DOHH2 (cell line): Measurements from ENCODE around the gene MSL3.

Experiments used
- H3F3A ChIP-seq: fragments of 200-600 bp; sonication (generic), shearing (Covaris generic); 2 replicates; pipeline ENCODE4 v1.6.0; 2016; ENCODE audit warnings: antibody characterized with exemption, mild to moderate bottlenecking; ENCODE audit not compliant: control insufficient read depth, insufficient read depth
- H3K27ac ChIP-seq: fragments of 200-600 bp; sonication (generic); 2 replicates; pipeline ENCODE4 v1.5.1; 2014; ENCODE audit warnings: low read depth, mild to moderate bottlenecking, low read length, moderate library complexity
- H3K27me3 ChIP-seq: fragments of 200-600 bp; sonication (generic); 2 replicates; pipeline ENCODE4 v1.6.1; 2014; ENCODE audit warnings: mild to moderate bottlenecking, low read length, mixed read lengths; ENCODE audit not compliant: control insufficient read depth
- H3K36me3 ChIP-seq: fragments of 200-600 bp; sonication (generic); 2 replicates; pipeline ENCODE4 v1.6.1; 2014; ENCODE audit warnings: mild to moderate bottlenecking, low read length, moderate library complexity, mixed read lengths; ENCODE audit not compliant: control insufficient read depth
- H3K4me1 ChIP-seq: fragments of 200-600 bp; sonication (generic); 2 replicates; pipeline ENCODE4 v1.6.1; 2014; ENCODE audit warnings: mild to moderate bottlenecking, low read length, mixed read lengths; ENCODE audit not compliant: control insufficient read depth
- H3K4me2 ChIP-seq: fragments of 200-600 bp; sonication (generic); 2 replicates; pipeline ENCODE4 v1.6.0; 2014; ENCODE audit warnings: mild to moderate bottlenecking, low read length, moderate library complexity
- H3K4me3 ChIP-seq: fragments of 200-600 bp; sonication (generic); 2 replicates; pipeline ENCODE4 v1.5.1; 2014; ENCODE audit warnings: mild to moderate bottlenecking, low read length, mixed read lengths
- H3K79me2 ChIP-seq: fragments of 200-600 bp; sonication (generic); 2 replicates; pipeline ENCODE4 v1.6.1; 2014; ENCODE audit warnings: mild to moderate bottlenecking, low read length, mixed read lengths; ENCODE audit not compliant: control insufficient read depth
- H3K9me2 ChIP-seq: fragments of 200-600 bp; sonication (generic); replicated peaks from 2 replicates; pipeline ENCODE4 v1.6.1; 2014; ENCODE audit warnings: mild to moderate bottlenecking, low read length, mixed read lengths; ENCODE audit not compliant: control insufficient read depth
- H3K9me3 ChIP-seq: fragments of 200-600 bp; sonication (generic); 2 replicates; pipeline ENCODE4 v1.6.1; 2014; ENCODE audit warnings: antibody characterized with exemption, low read length, mixed read lengths; ENCODE audit not compliant: control insufficient read depth, insufficient read depth
- H4K20me1 ChIP-seq: fragments of 200-600 bp; sonication (generic); 2 replicates; pipeline ENCODE4 v1.6.0; 2014; ENCODE audit warnings: low read depth, mild to moderate bottlenecking, antibody characterized with exemption, low read length, moderate library complexity; ENCODE audit not compliant: control insufficient read depth, insufficient read depth
- CTCF ChIP-seq: fragments of 200-600 bp; sonication (generic); IDR thresholded peaks from one replicate; pipeline ENCODE4 v1.5.1; 2014; ENCODE audit warnings: antibody characterized with exemption, mild to moderate bottlenecking, low read depth, low read length; ENCODE audit not compliant: poor library complexity, severe bottlenecking
- EZH2phosphoT487 ChIP-seq: fragments of 200-600 bp; sonication (generic); IDR thresholded peaks from 2 replicates; pipeline ENCODE4 v1.6.1; 2017; ENCODE audit warnings: borderline replicate concordance, mild to moderate bottlenecking, antibody characterized with exemption, low read length, moderate library complexity, mixed read lengths

MSL3 gene

GRCh38 chrX:11793734-11794133 lies 35.7 kb downstream of the MSL3 start:
- Histone ChIP-seq H3K4me3 (no peak overlapping the region), H3K4me2 (no peak overlapping the region), H3K79me2 (no peaks in the 10 kb centered on the region), H3K9me2 (no peaks in the 10 kb centered on the region), H3F3A (no peaks in the 10 kb centered on the region), H4K20me1 (no peaks in the 10 kb centered on the region), H3K27ac (no peak overlapping the region), H3K4me1 (peaks cover 11% of the 10 kb centered on the region), H3K9me3 (no peaks in the 10 kb centered on the region), H3K36me3 (no peaks in the 10 kb centered on the region), H3K27me3 (no peaks in the 10 kb centered on the region)
- TF ChIP-seq EZH2phosphoT487 (no peak), CTCF (no peak)

GRCh38 chrX:11813341-11813740 lies 55.3 kb downstream of the MSL3 start:
- Histone ChIP-seq H3K27ac (no peak overlapping the region), H3K9me2 (no peaks in the 10 kb centered on the region), H3K4me2 (no peak overlapping the region), H3K27me3 (no peaks in the 10 kb centered on the region), H3K36me3 (no peaks in the 10 kb centered on the region), H3K79me2 (no peaks in the 10 kb centered on the region), H4K20me1 (no peaks in the 10 kb centered on the region), H3K4me1 (no peaks in the 10 kb centered on the region), H3K9me3 (no peaks in the 10 kb centered on the region), H3F3A (no peaks in the 10 kb centered on the region), H3K4me3 (no peak overlapping the region)
- no peak for TF ChIP-seq EZH2phosphoT487
- no peak for TF ChIP-seq CTCF
